Panc1 (cell line): ENCODE measurements around the gene TMEM233. TPM values are rescaled to one million over a fixed set of nuclear protein-coding genes. Genes with fewer than 3 reads are reported as not detected.

Experiments used
- ATAC-seq: fragments of 200-7000 bp; cut with Tn5 transposase; 2 replicates; pipeline ENCODE4 v1.9.1; 2020; ENCODE audit warnings: mild to moderate bottlenecking, moderate library complexity
- BruUV-seq: library from RNA; stranded (reverse); fragments of 400-500 nt; replicated peaks from 2 replicates; lab custom pipeline; 2021; lab: Mats Ljungman, UMichigan
- CTCF ChIA-PET: fragments of 300-600 bp; sonication (Branson Sonifier 250); formaldehyde crosslinking; loops from one replicate; lab custom pipeline; 2022; ENCODE audit warnings: antibody characterized with exemption; lab: Charles Lee
- POLR2A ChIA-PET: fragments of 300-600 bp; sonication (Branson Sonifier 250); formaldehyde crosslinking; loops from one replicate; lab custom pipeline; 2022; ENCODE audit warnings: antibody characterized with exemption; lab: Charles Lee
- DNase-seq: peaks from one replicate; pipeline ENCODE4 v3.0.0-alpha.2; 2010; ENCODE audit warnings: low read depth, low spot score
- H3K27ac ChIP-seq: 2 replicates; pipeline ENCODE4 v1.5.1; 2011; ENCODE audit warnings: mild to moderate bottlenecking, low read length, inconsistent platforms
- H3K27me3 ChIP-seq: fragments of 200-500 bp; sonication (Bioruptor generic); 2 replicates; pipeline ENCODE4 v1.6.0; 2014; ENCODE audit warnings: low read length, inconsistent platforms; ENCODE audit not compliant: control insufficient read depth, insufficient read depth
- H3K36me3 ChIP-seq: fragments of 200-500 bp; sonication (Bioruptor generic); 2 replicates; pipeline ENCODE4 v1.5.1; 2014; ENCODE audit warnings: inconsistent platforms, mild to moderate bottlenecking, low read length, moderate library complexity; ENCODE audit not compliant: control insufficient read depth, insufficient read depth
- H3K4me1 ChIP-seq: 2 replicates; pipeline ENCODE4 v1.5.1; 2011; ENCODE audit warnings: inconsistent platforms, mild to moderate bottlenecking, low read length, moderate library complexity; ENCODE audit not compliant: control insufficient read depth, insufficient read depth
- H3K4me3 ChIP-seq, 2 experiments: 2 replicates each; pipeline ENCODE4 v1.5.1; 2011 to 2012; ENCODE audit warnings: low read depth in 2 of 2, low read length in 2 of 2, mild to moderate bottlenecking in 2 of 2, inconsistent platforms in 1 of 2, moderate library complexity in 1 of 2
- H3K9me3 ChIP-seq: fragments of 200-500 bp; sonication (Bioruptor generic); 2 replicates; pipeline ENCODE4 v1.5.1; 2014; ENCODE audit warnings: low read depth, mild to moderate bottlenecking, inconsistent platforms, low read length, moderate library complexity; ENCODE audit not compliant: control insufficient read depth, insufficient read depth
- POLR2AphosphoS5 ChIP-seq: IDR thresholded peaks from 2 replicates; pipeline ENCODE4 v1.6.1; 2012; ENCODE audit warnings: mild to moderate bottlenecking, low read depth, low read length, moderate library complexity
- SIN3A ChIP-seq: IDR thresholded peaks from 2 replicates; pipeline ENCODE4 v1.6.1; 2012; ENCODE audit warnings: low read depth, mild to moderate bottlenecking, low read length, moderate library complexity, borderline replicate concordance; ENCODE audit not compliant: insufficient read depth
- TCF7L2 ChIP-seq: IDR thresholded peaks from 2 replicates; pipeline ENCODE4 v1.6.1; 2011; ENCODE audit warnings: mild to moderate bottlenecking, low read depth, low read length, inconsistent platforms
- in situ Hi-C: cut with HindIII; loops from 2 replicates; pipeline ENCODE4 v1.10.0; 2016; ENCODE audit warnings: low sequenced_read_pairs, low pct_unique_long_range_greater_than_20kb
- intact Hi-C: fragments of 100-400 bp; cut with micrococcal nuclease; formaldehyde crosslinking; loops from one replicate; pipeline ENCODE4 v1.10.0; 2022; ENCODE audit not compliant: unreplicated experiment
- total RNA-seq: library from RNA; stranded (reverse); gene quantifications from one replicate; pipeline ENCODE4 v1.2.1, GENCODE V29; 2021; ENCODE audit not compliant: unreplicated experiment
- TF ChIP-seq, protein P1 (sequence below), 2 experiments: IDR thresholded peaks; 2 replicates each; pipeline ENCODE4 v1.6.1; 2011 to 2012; ENCODE audit warnings: low read depth in 2 of 2, control low read depth in 1 of 2, low read length in 1 of 2, mild to moderate bottlenecking in 1 of 2, moderate library complexity in 1 of 2; ENCODE audit not compliant: insufficient read depth in 1 of 2
- TF ChIP-seq, protein P2 (sequence below): fragments of 450-650 bp; IDR thresholded peaks from 2 replicates; pipeline ENCODE4 v1.5.1; 2017; ENCODE audit warnings: mild to moderate bottlenecking

Gene TMEM233
- total RNA-seq, 1 experiment from 2014 or later: not detected

DNA sequence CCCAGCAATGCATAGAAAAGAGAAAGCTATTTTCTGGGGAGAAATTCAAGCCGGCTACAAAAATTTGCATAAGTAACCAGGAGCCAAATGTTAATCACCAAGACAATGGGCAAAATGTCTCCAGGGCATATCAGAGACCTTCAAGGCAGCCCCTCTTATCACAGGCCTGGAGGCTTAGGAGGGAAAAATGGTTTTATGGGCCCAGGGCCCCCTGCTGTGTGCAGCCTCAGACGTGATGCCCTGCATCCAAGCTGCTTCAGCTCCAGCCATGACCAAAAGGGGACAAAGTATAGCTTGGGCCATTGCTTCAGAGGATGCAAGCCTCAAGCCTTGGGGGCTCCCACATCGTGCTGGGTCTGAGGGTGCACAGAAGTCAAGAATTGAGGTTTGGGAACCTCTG lies 15.8 kb downstream of the TMEM233 start:
- intact Hi-C loops (no loop called here), in situ Hi-C loops (no loop called here)
- Histone ChIP-seq H3K4me3 (no peak overlapping the region), H3K27me3 (peaks cover 9% of the 10 kb centered on the region; the same call in 1 of the 2 replicates), H3K27ac (no peak overlapping the region), H3K4me1 (no peaks in the 10 kb centered on the region), H3K36me3 (no peaks in the 10 kb centered on the region), H3K9me3 (no peaks in the 10 kb centered on the region)
- ATAC-seq (no peak), DNase-seq (no peak)
- CTCF ChIA-PET: no interaction called here
- no TSS peak for BruUV-seq
- TF ChIP-seq, protein P1, sequence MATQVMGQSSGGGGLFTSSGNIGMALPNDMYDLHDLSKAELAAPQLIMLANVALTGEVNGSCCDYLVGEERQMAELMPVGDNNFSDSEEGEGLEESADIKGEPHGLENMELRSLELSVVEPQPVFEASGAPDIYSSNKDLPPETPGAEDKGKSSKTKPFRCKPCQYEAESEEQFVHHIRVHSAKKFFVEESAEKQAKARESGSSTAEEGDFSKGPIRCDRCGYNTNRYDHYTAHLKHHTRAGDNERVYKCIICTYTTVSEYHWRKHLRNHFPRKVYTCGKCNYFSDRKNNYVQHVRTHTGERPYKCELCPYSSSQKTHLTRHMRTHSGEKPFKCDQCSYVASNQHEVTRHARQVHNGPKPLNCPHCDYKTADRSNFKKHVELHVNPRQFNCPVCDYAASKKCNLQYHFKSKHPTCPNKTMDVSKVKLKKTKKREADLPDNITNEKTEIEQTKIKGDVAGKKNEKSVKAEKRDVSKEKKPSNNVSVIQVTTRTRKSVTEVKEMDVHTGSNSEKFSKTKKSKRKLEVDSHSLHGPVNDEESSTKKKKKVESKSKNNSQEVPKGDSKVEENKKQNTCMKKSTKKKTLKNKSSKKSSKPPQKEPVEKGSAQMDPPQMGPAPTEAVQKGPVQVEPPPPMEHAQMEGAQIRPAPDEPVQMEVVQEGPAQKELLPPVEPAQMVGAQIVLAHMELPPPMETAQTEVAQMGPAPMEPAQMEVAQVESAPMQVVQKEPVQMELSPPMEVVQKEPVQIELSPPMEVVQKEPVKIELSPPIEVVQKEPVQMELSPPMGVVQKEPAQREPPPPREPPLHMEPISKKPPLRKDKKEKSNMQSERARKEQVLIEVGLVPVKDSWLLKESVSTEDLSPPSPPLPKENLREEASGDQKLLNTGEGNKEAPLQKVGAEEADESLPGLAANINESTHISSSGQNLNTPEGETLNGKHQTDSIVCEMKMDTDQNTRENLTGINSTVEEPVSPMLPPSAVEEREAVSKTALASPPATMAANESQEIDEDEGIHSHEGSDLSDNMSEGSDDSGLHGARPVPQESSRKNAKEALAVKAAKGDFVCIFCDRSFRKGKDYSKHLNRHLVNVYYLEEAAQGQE (IDR thresholded peaks at IDR 0.05; ENCODE audit: insufficient read depth in 1 of 2, low read depth in 2 of 2, low read length in 1 of 2): no peak
- TF ChIP-seq, protein P2, sequence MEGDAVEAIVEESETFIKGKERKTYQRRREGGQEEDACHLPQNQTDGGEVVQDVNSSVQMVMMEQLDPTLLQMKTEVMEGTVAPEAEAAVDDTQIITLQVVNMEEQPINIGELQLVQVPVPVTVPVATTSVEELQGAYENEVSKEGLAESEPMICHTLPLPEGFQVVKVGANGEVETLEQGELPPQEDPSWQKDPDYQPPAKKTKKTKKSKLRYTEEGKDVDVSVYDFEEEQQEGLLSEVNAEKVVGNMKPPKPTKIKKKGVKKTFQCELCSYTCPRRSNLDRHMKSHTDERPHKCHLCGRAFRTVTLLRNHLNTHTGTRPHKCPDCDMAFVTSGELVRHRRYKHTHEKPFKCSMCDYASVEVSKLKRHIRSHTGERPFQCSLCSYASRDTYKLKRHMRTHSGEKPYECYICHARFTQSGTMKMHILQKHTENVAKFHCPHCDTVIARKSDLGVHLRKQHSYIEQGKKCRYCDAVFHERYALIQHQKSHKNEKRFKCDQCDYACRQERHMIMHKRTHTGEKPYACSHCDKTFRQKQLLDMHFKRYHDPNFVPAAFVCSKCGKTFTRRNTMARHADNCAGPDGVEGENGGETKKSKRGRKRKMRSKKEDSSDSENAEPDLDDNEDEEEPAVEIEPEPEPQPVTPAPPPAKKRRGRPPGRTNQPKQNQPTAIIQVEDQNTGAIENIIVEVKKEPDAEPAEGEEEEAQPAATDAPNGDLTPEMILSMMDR: no peak
- TF ChIP-seq TCF7L2 (no peak), POLR2AphosphoS5 (no peak), SIN3A (no peak)
- POLR2A ChIA-PET: no interaction called here

- ChIA-PET CTCF (no interaction called here), POLR2A (no interaction called here)
- no TSS peak for BruUV-seq
- TF ChIP-seq SIN3A (no peak), TCF7L2 (no peak), POLR2AphosphoS5 (no peak)
- TF ChIP-seq, protein P1 (IDR thresholded peaks at IDR 0.05; ENCODE audit: insufficient read depth in 1 of 2, low read depth in 2 of 2, low read length in 1 of 2): no peak
- TF ChIP-seq, protein P2: no peak
- peak; percentile 51 for DNase-seq
- Histone ChIP-seq H3K9me3 (no peaks in the 10 kb centered on the region), H3K36me3 (no peaks in the 10 kb centered on the region), H3K4me3 (no peak overlapping the region), H3K4me1 (no peaks in the 10 kb centered on the region), H3K27me3 (no peaks in the 10 kb centered on the region), H3K27ac (no peak overlapping the region)
- in situ Hi-C loops: no loop called here
- intact Hi-C loops: no loop called here
- ATAC-seq: peak; percentile 94
Measured at GRCh38 chr12:119613319-119613936, 19.9 kb downstream of the TMEM233 start.
